GM10266 (cell line): ENCODE results near the gene ITK.

Source experiments
- DNase-seq: peaks from one replicate; pipeline ENCODE4 v3.0.0; 2012; ENCODE audit errors: extremely low spot score
- TF ChIP-seq, protein P1 (sequence below): IDR thresholded peaks from 2 replicates; pipeline ENCODE4 v1.5.1; 2012; ENCODE audit warnings: mild to moderate bottlenecking, low read depth; ENCODE audit not compliant: control insufficient read depth, insufficient read depth; ENCODE audit errors: missing control alignments

ITK gene

DNA sequence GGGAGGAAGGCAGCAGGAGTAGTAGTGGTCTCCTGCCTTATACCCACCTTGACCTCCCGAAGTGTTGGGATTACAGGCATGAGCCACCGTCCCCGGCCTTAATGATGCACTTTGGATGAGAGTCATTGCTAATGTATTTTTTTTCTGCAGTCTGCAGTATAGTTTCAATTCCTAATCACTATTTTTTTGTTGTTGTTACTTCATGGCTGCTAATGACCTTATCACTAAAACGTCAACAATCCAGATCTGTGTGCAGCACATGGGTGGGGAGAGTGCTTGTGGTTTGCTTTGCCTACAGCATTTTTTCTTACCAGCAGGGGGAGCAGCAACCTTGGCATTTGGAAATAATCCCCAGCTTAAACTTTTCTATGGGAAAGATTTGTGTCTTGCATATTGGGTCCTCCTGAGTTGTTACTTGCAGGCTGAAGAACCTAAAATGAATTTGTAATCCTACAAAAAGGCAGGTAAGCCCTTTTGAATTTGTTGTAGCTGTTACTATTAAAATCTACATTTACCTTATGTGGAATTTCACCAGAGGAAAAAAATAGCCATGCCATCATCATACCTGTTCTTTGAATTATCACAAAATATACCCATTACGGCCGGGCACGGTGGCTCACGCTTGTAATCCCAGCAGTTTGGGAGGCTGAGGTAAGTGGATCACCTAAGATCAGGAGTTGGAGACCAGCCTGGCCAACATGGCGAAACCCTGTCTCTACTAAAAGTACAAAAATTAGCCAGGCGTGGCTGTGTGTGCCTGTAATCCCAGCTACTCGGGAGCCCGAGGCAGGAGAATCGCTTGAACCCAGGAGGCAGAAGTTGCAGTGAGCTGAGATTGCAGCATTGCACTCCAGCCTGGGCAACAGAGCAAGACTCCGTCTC, 31.7 kb upstream of the ITK start:
- TF ChIP-seq, protein P1, sequence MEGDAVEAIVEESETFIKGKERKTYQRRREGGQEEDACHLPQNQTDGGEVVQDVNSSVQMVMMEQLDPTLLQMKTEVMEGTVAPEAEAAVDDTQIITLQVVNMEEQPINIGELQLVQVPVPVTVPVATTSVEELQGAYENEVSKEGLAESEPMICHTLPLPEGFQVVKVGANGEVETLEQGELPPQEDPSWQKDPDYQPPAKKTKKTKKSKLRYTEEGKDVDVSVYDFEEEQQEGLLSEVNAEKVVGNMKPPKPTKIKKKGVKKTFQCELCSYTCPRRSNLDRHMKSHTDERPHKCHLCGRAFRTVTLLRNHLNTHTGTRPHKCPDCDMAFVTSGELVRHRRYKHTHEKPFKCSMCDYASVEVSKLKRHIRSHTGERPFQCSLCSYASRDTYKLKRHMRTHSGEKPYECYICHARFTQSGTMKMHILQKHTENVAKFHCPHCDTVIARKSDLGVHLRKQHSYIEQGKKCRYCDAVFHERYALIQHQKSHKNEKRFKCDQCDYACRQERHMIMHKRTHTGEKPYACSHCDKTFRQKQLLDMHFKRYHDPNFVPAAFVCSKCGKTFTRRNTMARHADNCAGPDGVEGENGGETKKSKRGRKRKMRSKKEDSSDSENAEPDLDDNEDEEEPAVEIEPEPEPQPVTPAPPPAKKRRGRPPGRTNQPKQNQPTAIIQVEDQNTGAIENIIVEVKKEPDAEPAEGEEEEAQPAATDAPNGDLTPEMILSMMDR = peak; percentile 89
- DNase-seq = peak; percentile 63

DNA sequence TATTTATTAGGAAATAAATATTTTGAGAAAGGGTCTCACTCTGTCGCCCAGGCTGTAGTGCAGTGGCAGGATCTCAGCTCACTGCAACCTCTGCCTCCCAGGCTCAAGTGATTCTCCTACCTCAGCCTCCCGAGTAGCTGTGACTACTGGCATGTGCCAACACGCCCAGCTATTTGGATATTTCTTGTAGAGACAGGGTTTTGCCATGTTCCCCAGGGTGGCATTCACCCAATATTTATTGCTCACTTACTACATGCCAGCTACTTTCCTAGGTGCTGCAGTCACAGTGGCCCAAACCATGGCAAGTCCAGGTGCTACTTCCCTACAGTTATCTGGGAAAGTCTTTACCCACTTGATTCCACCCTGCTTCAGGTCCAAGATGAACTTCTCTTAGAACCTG, 29.6 kb upstream of the ITK start:
- TF ChIP-seq, protein P1 = no peak
- no peak for DNase-seq

DNA sequence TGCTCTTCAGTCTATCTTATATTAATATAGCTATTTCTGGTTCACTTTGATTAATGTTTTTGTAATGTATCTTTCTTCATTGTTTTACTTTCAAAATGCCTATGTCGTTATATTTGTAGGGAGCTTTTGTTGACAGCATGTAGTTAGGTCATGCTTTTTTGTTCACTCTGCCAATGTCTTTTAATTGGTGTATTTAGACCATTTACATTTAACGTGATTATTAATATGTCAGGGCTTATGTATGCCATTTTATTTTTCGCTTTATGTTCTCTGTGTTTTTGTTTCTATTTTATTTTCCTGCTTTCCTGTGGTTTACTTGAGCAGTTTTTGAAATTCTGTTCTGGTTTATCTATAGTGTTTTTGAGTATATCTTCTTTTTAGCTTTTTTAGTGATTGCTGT, 25.3 kb upstream of the ITK start:
- no peak for DNase-seq
- TF ChIP-seq, protein P1 = no peak

DNA sequence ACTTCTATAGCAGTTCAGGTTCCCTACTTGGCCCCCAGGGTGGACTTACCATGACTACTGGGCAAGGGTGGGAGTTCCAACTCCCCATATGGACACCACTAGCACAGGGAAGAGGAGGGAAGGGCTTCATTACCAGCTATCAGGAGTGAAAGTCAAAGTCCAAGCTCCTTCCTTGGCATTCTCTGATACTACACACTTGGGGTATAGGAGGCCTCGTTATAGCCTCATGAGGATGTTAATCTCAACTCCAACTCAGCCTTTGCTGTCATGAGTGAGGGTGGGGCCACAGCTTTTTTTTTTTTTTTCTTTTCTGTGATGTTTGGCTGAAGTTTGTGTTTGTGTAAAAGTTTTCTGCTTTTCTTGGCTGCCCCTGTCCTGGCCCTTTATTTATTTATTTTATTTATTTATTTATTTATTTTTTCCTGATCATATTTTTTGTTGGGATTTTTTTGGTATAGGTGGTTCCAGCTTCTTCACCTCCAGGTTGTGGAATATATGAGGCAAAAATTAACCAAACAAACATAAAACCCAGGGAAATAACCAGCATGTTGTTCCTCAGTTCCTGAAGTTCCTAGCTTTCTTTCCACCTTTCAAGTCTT, 23.2 kb upstream of the ITK start:
- DNase-seq = no peak
- TF ChIP-seq, protein P1 = no peak

DNA sequence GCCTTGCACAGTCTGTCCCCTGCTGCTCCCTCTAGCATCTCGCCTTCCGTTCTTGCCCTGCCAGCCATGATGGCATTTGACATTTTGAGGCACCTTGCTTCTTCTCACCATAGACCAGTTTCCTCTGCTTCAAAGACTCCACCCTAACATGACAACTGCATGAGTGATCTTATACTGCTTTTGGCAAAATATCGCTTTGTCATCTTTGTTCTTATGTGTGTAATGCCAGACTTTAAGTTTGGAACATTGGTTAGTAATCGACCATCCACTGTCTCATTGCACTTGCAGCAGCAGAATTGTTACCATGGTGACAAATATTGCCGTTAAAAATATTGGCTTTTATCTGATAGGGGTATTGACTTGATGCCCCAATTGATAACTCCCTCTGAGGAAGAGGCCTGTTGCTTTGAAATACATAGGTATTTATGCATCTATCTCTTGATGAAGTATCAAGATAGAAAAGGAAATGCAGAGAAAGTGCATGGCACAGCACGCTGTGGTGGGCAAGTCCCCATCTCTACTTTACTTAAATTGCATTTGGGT, 21.4 kb upstream of the ITK start:
- no peak for DNase-seq
- TF ChIP-seq, protein P1 = no peak

DNA sequence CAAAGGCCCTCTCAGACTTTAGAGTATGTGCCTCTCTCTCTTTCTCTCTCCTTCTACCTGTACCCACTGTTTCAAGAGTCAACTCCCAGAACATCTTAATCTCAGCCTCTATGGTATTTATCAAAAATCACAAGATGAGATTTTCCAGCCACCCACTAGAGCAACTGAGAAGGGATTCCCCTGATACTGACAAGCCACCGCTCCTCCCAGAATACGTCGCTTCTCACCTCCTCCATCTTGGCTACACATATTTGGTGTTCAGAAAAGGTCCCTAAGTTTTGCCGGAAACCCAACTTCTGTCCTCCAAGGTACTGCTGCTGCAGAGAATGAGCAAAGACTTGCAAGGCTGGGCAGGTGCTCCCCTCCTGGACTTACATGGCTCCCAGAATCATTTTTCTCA, 20.6 kb upstream of the ITK start:
- DNase-seq = no peak
- TF ChIP-seq, protein P1 = no peak

DNA sequence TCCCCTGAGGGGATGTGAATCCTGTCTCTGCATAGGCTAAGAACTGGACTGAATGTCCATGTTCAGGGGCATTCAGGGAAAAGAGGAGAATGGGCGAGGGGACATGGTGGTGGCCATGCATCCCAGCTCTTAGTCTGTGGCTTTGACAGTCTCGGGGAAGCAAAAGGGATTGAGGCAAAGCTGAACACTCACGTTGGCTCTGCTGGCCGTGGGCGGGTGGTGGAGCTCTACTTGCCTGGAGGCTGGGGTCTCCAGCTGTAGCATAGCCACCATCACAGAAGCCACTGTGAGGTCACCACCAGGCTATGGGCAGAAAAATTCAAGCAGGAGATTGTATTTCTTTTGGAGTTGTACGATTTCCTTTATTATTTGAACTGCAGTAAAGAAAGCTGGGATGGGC, 18.6 kb upstream of the ITK start:
- TF ChIP-seq, protein P1 = no peak
- no peak for DNase-seq
